Body of pancreas (tissue), 4 donors: Measurements from ENCODE around the gene SLC16A9. TPM values are rescaled to one million over a fixed set of nuclear protein-coding genes. Genes with fewer than 3 reads are reported as not detected.
"Not testable (repeated sequence)": the region's sequence is repeated elsewhere in the genome, so short reads cannot be mapped to it uniquely, and the experiment has no call there.

ENCODE experiments used
- ATAC-seq: fragments of 150-250 bp; one replicate; pipeline ENCODE4 v1.9.1; 2016
- DNase-seq, 4 donors: peaks; one replicate each; pipeline ENCODE4 v3.0.0-alpha.2; 2019
- H3K27ac ChIP-seq, 4 donors: fragments of 200-600 bp; sonication (generic); 1 replicate in 3 of 4; 2 replicates in 1 of 4; pipeline versions ENCODE4 v1.5.1 to v1.6.1; 2016 to 2019; ENCODE audit warnings: mild to moderate bottlenecking in 1 of 4, mixed read lengths in 1 of 4, moderate library complexity in 1 of 4
- H3K27me3 ChIP-seq, 2 donors: fragments of 200-600 bp; sonication (generic); one replicate each; pipeline ENCODE4 v1.6.0; 2016; ENCODE audit warnings: mild to moderate bottlenecking in 1 of 2
- H3K36me3 ChIP-seq, 2 donors: fragments of 200-600 bp; sonication (generic); replicated peaks in 1 of 2; 2 replicates each; pipeline ENCODE4 v1.5.1; 2016; ENCODE audit warnings: low read depth in 2 of 2; ENCODE audit not compliant: insufficient read depth in 1 of 2
- H3K4me1 ChIP-seq: fragments of 200-600 bp; sonication (generic); one replicate; pipeline ENCODE4 v1.6.0; 2016
- H3K4me3 ChIP-seq, 2 donors: fragments of 200-600 bp; sonication (generic); 1 replicate in 1 of 2; 2 replicates in 1 of 2; pipeline ENCODE4 v1.5.1; 2016 to 2019
- H3K9me3 ChIP-seq, 3 donors: fragments of 200-600 bp; sonication (generic); 1 replicate in 2 of 3; 2 replicates in 1 of 3; pipeline ENCODE4 v1.5.1; 2016
- CTCF ChIP-seq, 7 experiments: fragments of 450-650 bp in 4 of 7; fragments of 200-600 bp in 3 of 7; sonication (generic) in 3 of 7; IDR thresholded peaks; one replicate each; pipeline ENCODE4 v1.5.1; 2016 to 2019; ENCODE audit warnings: antibody characterized with exemption in 7 of 7
- POLR2A ChIP-seq, 3 donors: fragments of 450-650 bp; IDR thresholded peaks; one replicate each; pipeline ENCODE4 v1.6.1; 2016; ENCODE audit warnings: antibody characterized with exemption in 3 of 3, mild to moderate bottlenecking in 2 of 3
- WGBS, 2 donors: methylation state at CpG; one replicate each; pipeline ENCODE4 v1.1.5; 2017; 5-methylcytosine and 5-hydroxymethylcytosine counted together
- intact Hi-C: fragments of 100-400 bp; cut with DNase I; formaldehyde crosslinking; loops from one replicate; pipeline ENCODE4 v1.15.1; 2023
- total RNA-seq, 2 donors: library from RNA; depleted of rRNA; stranded (reverse); fragments of >200 nt; gene quantifications; one replicate each; pipeline ENCODE4 v1.1.0, GENCODE V29; 2016

The SLC16A9 gene
- total RNA-seq, 2 donors from 2014 or later, result 0.78 to 2.6 TPM

DNA sequence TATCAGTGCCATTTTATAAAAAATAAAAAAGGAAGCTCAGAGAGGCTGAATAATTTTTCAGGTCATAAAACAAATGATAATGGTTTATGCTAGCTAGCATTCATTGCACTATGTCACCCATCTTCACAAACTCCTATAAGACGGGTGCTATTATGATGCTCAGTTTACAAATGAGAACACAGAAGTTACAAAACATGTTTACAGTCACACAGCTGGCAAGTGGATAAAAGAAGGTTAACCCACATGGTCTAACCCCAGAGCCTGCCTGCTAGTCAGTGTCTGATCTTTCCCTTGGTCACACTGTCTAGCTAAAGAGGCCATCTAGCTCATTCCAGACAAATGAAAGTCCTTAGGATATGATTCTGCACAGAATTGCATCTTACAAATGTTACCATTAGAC is 39.4 kb downstream of the SLC16A9 start:
- intact Hi-C loops, result no loop called here
- H3K4me3 ChIP-seq, result no peak overlapping the region
- DNase-seq, result no peak
- H3K9me3 ChIP-seq, result no peaks in the 10 kb centered on the region
- TF ChIP-seq CTCF (IDR thresholded peaks at IDR 0.05) (no peak), POLR2A (IDR thresholded peaks at IDR 0.05) (no peak)
- H3K4me1 ChIP-seq, result no peaks in the 10 kb centered on the region
- WGBS, 2 donors, result 72 to 93% methylated on average over 1 of the region's 1 CpG
- no peak for ATAC-seq
- H3K27me3 ChIP-seq, result no peaks in the 10 kb centered on the region
- H3K27ac ChIP-seq, result no peak overlapping the region
- H3K36me3 ChIP-seq, result no peaks in the 10 kb centered on the region

DNA sequence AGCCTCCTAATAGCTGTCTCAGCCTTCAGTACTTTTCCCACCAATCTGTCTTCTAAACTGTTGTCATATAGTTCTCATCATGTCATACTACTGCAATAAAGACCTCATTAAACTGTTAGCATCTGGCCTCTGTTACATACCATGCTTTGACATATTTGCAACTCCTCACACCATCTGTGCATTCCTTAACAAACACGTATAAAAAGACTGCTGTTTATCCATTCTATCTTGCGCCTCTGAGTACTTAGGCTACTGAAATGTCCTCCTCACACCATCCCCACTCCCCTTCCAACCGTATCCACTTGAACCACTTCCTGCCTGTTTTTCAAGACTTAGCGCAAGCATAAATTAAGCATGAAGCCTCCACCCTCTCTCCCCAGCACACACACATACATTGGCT is 41.6 kb downstream of the SLC16A9 start:
- TF ChIP-seq CTCF (IDR thresholded peaks at IDR 0.05) (no peak), POLR2A (IDR thresholded peaks at IDR 0.05) (no peak)
- no peak for ATAC-seq
- H3K9me3 ChIP-seq, result no peaks in the 10 kb centered on the region
- no peaks in the 10 kb centered on the region for H3K4me1 ChIP-seq
- H3K27me3 ChIP-seq, result no peaks in the 10 kb centered on the region
- H3K4me3 ChIP-seq, result no peak overlapping the region
- intact Hi-C loops, result no loop called here
- 82 to 88% methylated on average over 4 of the region's 4 CpGs for WGBS, 2 donors
- DNase-seq, result no peak
- no peak overlapping the region for H3K27ac ChIP-seq
- no peaks in the 10 kb centered on the region for H3K36me3 ChIP-seq

- ATAC-seq (no peak), DNase-seq (no peak)
- H3K36me3 ChIP-seq, result no peaks in the 10 kb centered on the region
- no peaks in the 10 kb centered on the region for H3K27me3 ChIP-seq
- no peak overlapping the region for H3K4me3 ChIP-seq
- H3K27ac ChIP-seq, result no peak overlapping the region
- TF ChIP-seq POLR2A (IDR thresholded peaks at IDR 0.05), result no peak
- TF ChIP-seq CTCF (IDR thresholded peaks at IDR 0.05), result no peak
- intact Hi-C loops, result no loop called here
- no peaks in the 10 kb centered on the region for H3K4me1 ChIP-seq
- no peaks in the 10 kb centered on the region for H3K9me3 ChIP-seq
These were observed 43.3 kb downstream of the SLC16A9 start for GRCh38 chr10:59666310-59666709.

DNA sequence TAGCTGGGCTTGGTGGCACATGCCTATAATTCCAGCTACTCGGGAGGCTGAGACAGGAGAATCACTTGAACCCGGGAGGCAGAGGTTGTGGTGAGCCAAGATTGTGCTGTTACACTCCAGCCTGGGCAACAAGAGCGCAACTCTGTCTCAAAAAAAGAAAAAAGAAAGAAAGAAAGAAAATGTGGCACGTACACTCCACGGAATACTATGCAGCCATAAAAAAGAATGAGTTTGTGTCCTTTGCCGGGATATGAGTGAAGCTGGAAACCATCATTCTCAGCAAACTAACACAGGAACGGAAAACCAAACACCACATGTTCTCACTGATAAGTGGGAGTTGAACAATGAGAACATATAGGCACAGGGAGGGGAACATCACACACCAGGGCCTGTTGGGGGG is 46.4 kb downstream of the SLC16A9 start:
- not testable (repeated sequence) for DNase-seq

DNA sequence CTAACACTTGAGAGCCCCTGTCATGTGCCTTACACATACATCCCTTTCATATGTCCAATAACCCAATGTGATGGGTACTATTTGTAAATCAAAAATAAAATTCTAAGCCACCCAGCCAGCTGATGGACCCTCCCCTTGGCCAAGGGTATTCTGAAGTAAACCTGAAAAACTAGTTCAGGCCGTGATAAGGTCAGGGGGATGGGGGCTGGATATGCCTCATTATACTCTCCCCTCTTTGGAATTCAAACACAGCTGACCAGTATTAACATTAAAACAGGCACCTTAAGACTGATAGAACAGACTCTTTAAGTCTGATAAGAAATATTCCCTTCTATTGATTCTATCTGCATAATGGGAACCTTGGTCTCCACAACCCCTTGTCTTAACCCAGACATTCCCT is 51.9 kb downstream of the SLC16A9 start:
- Histone ChIP-seq H3K27ac (no peak overlapping the region), H3K27me3 (no peaks in the 10 kb centered on the region), H3K4me3 (no peak overlapping the region), H3K36me3 (no peaks in the 10 kb centered on the region), H3K9me3 (no peaks in the 10 kb centered on the region), H3K4me1 (peaks cover 3% of the 10 kb centered on the region)
- ATAC-seq (no peak), DNase-seq (no peak)
- intact Hi-C loops, result no loop called here
- 27 to 34% methylated on average over 1 of the region's 1 CpG for WGBS, 2 donors
- TF ChIP-seq POLR2A (IDR thresholded peaks at IDR 0.05) (no peak), CTCF (IDR thresholded peaks at IDR 0.05) (no peak)

More for the DNA sequence above, 46.4 kb downstream of the SLC16A9 start:
- H3K9me3 ChIP-seq, H3K27ac ChIP-seq, H3K4me3 ChIP-seq, H3K4me1 ChIP-seq, ATAC-seq, intact Hi-C loops, H3K27me3 ChIP-seq, H3K36me3 ChIP-seq: not testable (repeated sequence)
- 92 to 93% methylated on average over 7 of the region's 7 CpGs for WGBS, 2 donors
